Measurements from ENCODE around the gene B9D1. TPM values are rescaled to one million over a fixed set of nuclear protein-coding genes. Genes with fewer than 3 reads are reported as not detected.

B9D1 gene
- total and polyA plus RNA-seq, 2 experiments from 2014 or later = 29.6 to 30.8 TPM

DNA sequence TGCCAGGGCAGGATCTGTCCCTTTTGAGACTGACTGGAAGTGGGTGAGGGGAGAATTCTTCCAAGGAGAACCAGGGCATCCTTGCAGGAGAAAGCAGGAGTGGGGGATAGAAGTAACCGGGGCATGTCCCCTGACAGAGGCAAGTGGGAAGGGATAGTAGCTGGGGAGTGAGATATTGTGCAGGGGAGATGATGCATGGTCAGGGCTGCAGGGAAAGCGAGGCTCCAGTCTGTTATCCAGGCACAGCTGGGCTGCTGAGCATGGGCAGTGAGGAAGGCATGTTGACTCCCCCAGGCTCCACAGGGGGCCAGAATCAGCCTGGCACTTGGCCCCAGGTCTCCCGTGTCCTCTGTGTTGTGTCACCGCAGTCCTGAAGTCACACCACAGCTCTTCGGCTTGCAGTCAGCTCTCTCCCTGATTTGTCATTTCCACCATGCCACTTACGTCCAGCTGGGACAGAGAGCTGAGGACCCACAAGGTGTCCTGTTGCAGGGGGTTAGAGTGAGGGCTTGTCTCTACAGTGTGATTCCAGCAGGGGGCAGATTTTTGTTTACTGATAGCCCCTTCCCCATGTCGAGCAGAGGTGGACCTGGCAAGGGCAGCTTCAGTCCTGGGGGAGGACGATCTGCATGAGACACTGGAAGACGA, 40.9 kb downstream of the B9D1 start:
- Histone ChIP-seq H3K27me3 (no peaks in the 10 kb centered on the region), H3K36me3 (replicated peaks; ENCODE audit: insufficient read depth, low read depth) (no peaks in the 10 kb centered on the region), H3K27ac (no peak overlapping the region), H3K9me2 (replicated peaks; ENCODE audit: insufficient read depth) (no peaks in the 10 kb centered on the region), H3K9me3 (ENCODE audit: low read depth) (no peaks in the 10 kb centered on the region), H2AFZ (no peak overlapping the region), H3K79me2 (no peaks in the 10 kb centered on the region), H3K4me2 (no peak overlapping the region), H3K4me3 (no peak overlapping the region), H3K4me1 (ENCODE audit: insufficient read depth) (peaks cover 5% of the 10 kb centered on the region), H4K20me1 (ENCODE audit: insufficient read depth, poor library complexity, severe bottlenecking) (no peaks in the 10 kb centered on the region)
- no peak for TF ChIP-seq EZH2phosphoT487 (IDR thresholded peaks at IDR 0.05; ENCODE audit: low read depth, severe bottlenecking, unreplicated experiment)
- TF ChIP-seq EZH2 (IDR thresholded peaks at IDR 0.05; ENCODE audit: borderline replicate concordance) = no peak
- TF ChIP-seq, protein P1, sequence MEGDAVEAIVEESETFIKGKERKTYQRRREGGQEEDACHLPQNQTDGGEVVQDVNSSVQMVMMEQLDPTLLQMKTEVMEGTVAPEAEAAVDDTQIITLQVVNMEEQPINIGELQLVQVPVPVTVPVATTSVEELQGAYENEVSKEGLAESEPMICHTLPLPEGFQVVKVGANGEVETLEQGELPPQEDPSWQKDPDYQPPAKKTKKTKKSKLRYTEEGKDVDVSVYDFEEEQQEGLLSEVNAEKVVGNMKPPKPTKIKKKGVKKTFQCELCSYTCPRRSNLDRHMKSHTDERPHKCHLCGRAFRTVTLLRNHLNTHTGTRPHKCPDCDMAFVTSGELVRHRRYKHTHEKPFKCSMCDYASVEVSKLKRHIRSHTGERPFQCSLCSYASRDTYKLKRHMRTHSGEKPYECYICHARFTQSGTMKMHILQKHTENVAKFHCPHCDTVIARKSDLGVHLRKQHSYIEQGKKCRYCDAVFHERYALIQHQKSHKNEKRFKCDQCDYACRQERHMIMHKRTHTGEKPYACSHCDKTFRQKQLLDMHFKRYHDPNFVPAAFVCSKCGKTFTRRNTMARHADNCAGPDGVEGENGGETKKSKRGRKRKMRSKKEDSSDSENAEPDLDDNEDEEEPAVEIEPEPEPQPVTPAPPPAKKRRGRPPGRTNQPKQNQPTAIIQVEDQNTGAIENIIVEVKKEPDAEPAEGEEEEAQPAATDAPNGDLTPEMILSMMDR (IDR thresholded peaks at IDR 0.05; ENCODE audit: poor library complexity) = no peak
- no peak for DNase-seq (ENCODE audit: low spot score)
- 85% methylated on average over 9 of the region's 9 CpGs for WGBS (ENCODE audit: low lambda C conversion rate, missing lambda C conversion rate)

DNA sequence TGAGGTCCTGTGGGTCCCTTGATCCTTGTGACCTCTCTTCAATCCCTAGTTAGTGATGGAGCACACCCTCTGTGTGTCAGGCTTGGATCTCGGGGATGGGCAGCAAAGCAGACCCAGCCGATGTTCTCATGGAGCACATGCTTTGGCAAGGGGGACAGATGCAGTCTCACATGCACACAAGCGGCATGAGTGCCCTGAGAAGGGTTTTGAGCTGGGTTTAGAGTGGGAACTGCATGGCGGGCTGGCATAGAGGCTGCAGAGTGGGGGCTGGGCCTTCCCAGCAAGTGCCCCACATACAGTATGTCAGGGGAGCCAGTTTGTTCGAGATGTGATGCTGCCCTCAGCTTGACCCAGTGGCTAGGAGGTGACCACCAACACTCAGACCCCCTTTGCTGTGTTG, 41.6 kb downstream of the B9D1 start:
- Histone ChIP-seq H3K9me2 (replicated peaks; ENCODE audit: insufficient read depth) (no peaks in the 10 kb centered on the region), H3K4me1 (ENCODE audit: insufficient read depth) (peaks cover 5% of the 10 kb centered on the region), H4K20me1 (ENCODE audit: insufficient read depth, poor library complexity, severe bottlenecking) (no peaks in the 10 kb centered on the region), H3K4me2 (no peak overlapping the region), H3K27me3 (no peaks in the 10 kb centered on the region), H3K27ac (no peak overlapping the region), H3K9me3 (ENCODE audit: low read depth) (no peaks in the 10 kb centered on the region), H3K79me2 (no peaks in the 10 kb centered on the region), H2AFZ (no peak overlapping the region), H3K36me3 (replicated peaks; ENCODE audit: insufficient read depth, low read depth) (no peaks in the 10 kb centered on the region), H3K4me3 (no peak overlapping the region)
- no peak for DNase-seq (ENCODE audit: low spot score)
- TF ChIP-seq, protein P1 (IDR thresholded peaks at IDR 0.05; ENCODE audit: poor library complexity) = no peak
- no peak for TF ChIP-seq EZH2phosphoT487 (IDR thresholded peaks at IDR 0.05; ENCODE audit: low read depth, severe bottlenecking, unreplicated experiment)
- 96% methylated on average over 5 of the region's 5 CpGs for WGBS (ENCODE audit: low lambda C conversion rate, missing lambda C conversion rate)

- TF ChIP-seq EZH2phosphoT487 (IDR thresholded peaks at IDR 0.05; ENCODE audit: low read depth, severe bottlenecking, unreplicated experiment) = no peak
- TF ChIP-seq, protein P1 (IDR thresholded peaks at IDR 0.05; ENCODE audit: poor library complexity) = no peak
- TF ChIP-seq EZH2 (IDR thresholded peaks at IDR 0.05; ENCODE audit: borderline replicate concordance) = no peak
- WGBS (ENCODE audit: low lambda C conversion rate, missing lambda C conversion rate) = 94% methylated on average over 12 of the region's 12 CpGs
- Histone ChIP-seq H2AFZ (no peak overlapping the region), H3K36me3 (replicated peaks; ENCODE audit: insufficient read depth, low read depth) (no peaks in the 10 kb centered on the region), H3K9me2 (replicated peaks; ENCODE audit: insufficient read depth) (no peaks in the 10 kb centered on the region), H3K27ac (no peak overlapping the region), H3K4me3 (no peak overlapping the region), H3K4me2 (no peak overlapping the region), H3K27me3 (no peaks in the 10 kb centered on the region), H4K20me1 (ENCODE audit: insufficient read depth, poor library complexity, severe bottlenecking) (no peaks in the 10 kb centered on the region), H3K79me2 (no peaks in the 10 kb centered on the region), H3K4me1 (ENCODE audit: insufficient read depth) (peaks cover 5% of the 10 kb centered on the region), H3K9me3 (ENCODE audit: low read depth) (no peaks in the 10 kb centered on the region)
- no peak for DNase-seq (ENCODE audit: low spot score)
Measured at GRCh38 chr17:19319771-19320505, 42.6 kb downstream of the B9D1 start.
